Measurements from ENCODE around the gene TMEM69. TPM values are rescaled to one million over a fixed set of nuclear protein-coding genes. Genes with fewer than 3 reads are reported as not detected.

The TMEM69 gene
- polyA plus RNA-seq, 1 donor from 2014 or later = 28.6 TPM

DNA sequence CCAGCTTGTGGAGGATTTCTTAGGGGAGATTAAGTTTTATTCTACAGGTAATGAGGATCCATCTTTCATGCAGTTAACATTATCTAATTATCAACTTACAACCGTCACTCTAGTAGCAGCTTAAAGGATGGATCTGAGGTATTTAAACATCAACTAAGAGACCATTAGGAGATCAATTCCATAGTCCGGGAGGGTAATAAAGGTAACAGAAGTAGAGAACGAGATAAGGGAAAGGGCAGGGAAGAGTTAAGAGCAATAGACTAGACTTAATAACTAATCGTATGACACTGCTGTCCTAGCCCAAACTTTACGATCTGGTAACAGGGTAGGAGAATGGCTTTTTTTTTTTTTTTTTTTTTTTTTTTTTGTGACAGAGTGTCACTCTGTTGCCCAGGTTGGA is 44.7 kb upstream of the TMEM69 start:
- no peaks in the 10 kb centered on the region for H3K27me3 ChIP-seq (ENCODE audit: insufficient read depth, low read depth, low read length)
- no peak overlapping the region for H3K4me3 ChIP-seq (ENCODE audit: low read length)
- H3F3A ChIP-seq (ENCODE audit: insufficient read depth, low read length, poor library complexity, severe bottlenecking) = no peaks in the 10 kb centered on the region
- no peak overlapping the region for H2AFZ ChIP-seq (ENCODE audit: low read depth, low read length)
- no peaks in the 10 kb centered on the region for H4K20me1 ChIP-seq (ENCODE audit: insufficient read depth)
- H3K9me3 ChIP-seq (ENCODE audit: low read length) = no peaks in the 10 kb centered on the region
- no peaks in the 10 kb centered on the region for H3K79me2 ChIP-seq (replicated peaks; ENCODE audit: insufficient read depth, low read length)
- no peak overlapping the region for H3K4me2 ChIP-seq (ENCODE audit: low read length)
- H3K36me3 ChIP-seq (ENCODE audit: insufficient read depth, low read length) = no peaks in the 10 kb centered on the region
- TF ChIP-seq MXI1 (conservative IDR thresholded peaks at IDR 0.05; ENCODE audit: poor library complexity, severe bottlenecking) (no peak), SMC3 (conservative IDR thresholded peaks at IDR 0.05; ENCODE audit: poor library complexity) (no peak), POLR2AphosphoS5 (IDR thresholded peaks at IDR 0.05) (no peak), EP300 (conservative IDR thresholded peaks at IDR 0.05; ENCODE audit: poor library complexity, severe bottlenecking) (no peak), TAF1 (IDR thresholded peaks at IDR 0.05; ENCODE audit: low read depth) (no peak), RAD21 (conservative IDR thresholded peaks at IDR 0.05) (no peak), EZH2 (IDR thresholded peaks at IDR 0.05; ENCODE audit: borderline replicate concordance, insufficient read depth, low read length, poor library complexity, severe bottlenecking) (no peak)
- TF ChIP-seq, protein P1, sequence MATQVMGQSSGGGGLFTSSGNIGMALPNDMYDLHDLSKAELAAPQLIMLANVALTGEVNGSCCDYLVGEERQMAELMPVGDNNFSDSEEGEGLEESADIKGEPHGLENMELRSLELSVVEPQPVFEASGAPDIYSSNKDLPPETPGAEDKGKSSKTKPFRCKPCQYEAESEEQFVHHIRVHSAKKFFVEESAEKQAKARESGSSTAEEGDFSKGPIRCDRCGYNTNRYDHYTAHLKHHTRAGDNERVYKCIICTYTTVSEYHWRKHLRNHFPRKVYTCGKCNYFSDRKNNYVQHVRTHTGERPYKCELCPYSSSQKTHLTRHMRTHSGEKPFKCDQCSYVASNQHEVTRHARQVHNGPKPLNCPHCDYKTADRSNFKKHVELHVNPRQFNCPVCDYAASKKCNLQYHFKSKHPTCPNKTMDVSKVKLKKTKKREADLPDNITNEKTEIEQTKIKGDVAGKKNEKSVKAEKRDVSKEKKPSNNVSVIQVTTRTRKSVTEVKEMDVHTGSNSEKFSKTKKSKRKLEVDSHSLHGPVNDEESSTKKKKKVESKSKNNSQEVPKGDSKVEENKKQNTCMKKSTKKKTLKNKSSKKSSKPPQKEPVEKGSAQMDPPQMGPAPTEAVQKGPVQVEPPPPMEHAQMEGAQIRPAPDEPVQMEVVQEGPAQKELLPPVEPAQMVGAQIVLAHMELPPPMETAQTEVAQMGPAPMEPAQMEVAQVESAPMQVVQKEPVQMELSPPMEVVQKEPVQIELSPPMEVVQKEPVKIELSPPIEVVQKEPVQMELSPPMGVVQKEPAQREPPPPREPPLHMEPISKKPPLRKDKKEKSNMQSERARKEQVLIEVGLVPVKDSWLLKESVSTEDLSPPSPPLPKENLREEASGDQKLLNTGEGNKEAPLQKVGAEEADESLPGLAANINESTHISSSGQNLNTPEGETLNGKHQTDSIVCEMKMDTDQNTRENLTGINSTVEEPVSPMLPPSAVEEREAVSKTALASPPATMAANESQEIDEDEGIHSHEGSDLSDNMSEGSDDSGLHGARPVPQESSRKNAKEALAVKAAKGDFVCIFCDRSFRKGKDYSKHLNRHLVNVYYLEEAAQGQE (IDR thresholded peaks at IDR 0.05; ENCODE audit: borderline replicate concordance) = no peak
- TF ChIP-seq, protein P2, sequence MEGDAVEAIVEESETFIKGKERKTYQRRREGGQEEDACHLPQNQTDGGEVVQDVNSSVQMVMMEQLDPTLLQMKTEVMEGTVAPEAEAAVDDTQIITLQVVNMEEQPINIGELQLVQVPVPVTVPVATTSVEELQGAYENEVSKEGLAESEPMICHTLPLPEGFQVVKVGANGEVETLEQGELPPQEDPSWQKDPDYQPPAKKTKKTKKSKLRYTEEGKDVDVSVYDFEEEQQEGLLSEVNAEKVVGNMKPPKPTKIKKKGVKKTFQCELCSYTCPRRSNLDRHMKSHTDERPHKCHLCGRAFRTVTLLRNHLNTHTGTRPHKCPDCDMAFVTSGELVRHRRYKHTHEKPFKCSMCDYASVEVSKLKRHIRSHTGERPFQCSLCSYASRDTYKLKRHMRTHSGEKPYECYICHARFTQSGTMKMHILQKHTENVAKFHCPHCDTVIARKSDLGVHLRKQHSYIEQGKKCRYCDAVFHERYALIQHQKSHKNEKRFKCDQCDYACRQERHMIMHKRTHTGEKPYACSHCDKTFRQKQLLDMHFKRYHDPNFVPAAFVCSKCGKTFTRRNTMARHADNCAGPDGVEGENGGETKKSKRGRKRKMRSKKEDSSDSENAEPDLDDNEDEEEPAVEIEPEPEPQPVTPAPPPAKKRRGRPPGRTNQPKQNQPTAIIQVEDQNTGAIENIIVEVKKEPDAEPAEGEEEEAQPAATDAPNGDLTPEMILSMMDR (IDR thresholded peaks at IDR 0.05; ENCODE audit: poor library complexity, severe bottlenecking) = no peak
- no peaks in the 10 kb centered on the region for H3K9me2 ChIP-seq (ENCODE audit: insufficient read depth, low read length)
- no peak overlapping the region for H3K27ac ChIP-seq (ENCODE audit: low read length)
- no peak overlapping the region for H3K9ac ChIP-seq (ENCODE audit: low read length)

DNA sequence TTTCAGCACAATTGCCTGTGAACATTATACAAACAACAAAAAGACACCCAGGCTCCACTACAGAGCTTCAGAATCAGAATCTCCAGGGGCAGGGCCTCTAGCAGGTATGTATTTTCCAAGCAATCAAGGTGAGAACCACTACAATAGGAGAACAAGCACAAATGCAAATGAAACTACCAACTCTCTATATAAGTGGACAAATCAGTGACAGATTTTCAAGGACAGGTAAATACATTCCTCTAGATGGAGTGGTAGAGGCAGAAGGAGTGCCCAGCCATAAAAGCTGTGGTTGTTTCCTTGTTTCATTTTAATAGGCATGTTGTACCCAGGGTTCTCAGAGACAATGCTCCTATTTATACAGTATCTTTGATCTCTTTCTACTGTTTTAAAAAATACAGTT is 44.0 kb upstream of the TMEM69 start:
- no peak overlapping the region for H3K9ac ChIP-seq (ENCODE audit: low read length)
- no peak overlapping the region for H3K27ac ChIP-seq (ENCODE audit: low read length)
- no peaks in the 10 kb centered on the region for H3K9me2 ChIP-seq (ENCODE audit: insufficient read depth, low read length)
- H3K36me3 ChIP-seq (ENCODE audit: insufficient read depth, low read length) = no peaks in the 10 kb centered on the region
- no peak overlapping the region for H3K4me2 ChIP-seq (ENCODE audit: low read length)
- no peaks in the 10 kb centered on the region for H4K20me1 ChIP-seq (ENCODE audit: insufficient read depth)
- TF ChIP-seq TAF1 (IDR thresholded peaks at IDR 0.05; ENCODE audit: low read depth) (no peak), EZH2 (IDR thresholded peaks at IDR 0.05; ENCODE audit: borderline replicate concordance, insufficient read depth, low read length, poor library complexity, severe bottlenecking) (no peak), RAD21 (conservative IDR thresholded peaks at IDR 0.05) (no peak), SMC3 (conservative IDR thresholded peaks at IDR 0.05; ENCODE audit: poor library complexity) (no peak), MXI1 (conservative IDR thresholded peaks at IDR 0.05; ENCODE audit: poor library complexity, severe bottlenecking) (no peak)
- no peak overlapping the region for H2AFZ ChIP-seq (ENCODE audit: low read depth, low read length)
- H3K4me3 ChIP-seq (ENCODE audit: low read length) = no peak overlapping the region
- H3F3A ChIP-seq (ENCODE audit: insufficient read depth, low read length, poor library complexity, severe bottlenecking) = no peaks in the 10 kb centered on the region
- no peaks in the 10 kb centered on the region for H3K27me3 ChIP-seq (ENCODE audit: insufficient read depth, low read depth, low read length)
- H3K79me2 ChIP-seq (replicated peaks; ENCODE audit: insufficient read depth, low read length) = no peaks in the 10 kb centered on the region
- H3K9me3 ChIP-seq (ENCODE audit: low read length) = no peaks in the 10 kb centered on the region

Data from neural cell (in vitro differentiated cells).